ENCODE data around the gene RAB40C.

DNA sequence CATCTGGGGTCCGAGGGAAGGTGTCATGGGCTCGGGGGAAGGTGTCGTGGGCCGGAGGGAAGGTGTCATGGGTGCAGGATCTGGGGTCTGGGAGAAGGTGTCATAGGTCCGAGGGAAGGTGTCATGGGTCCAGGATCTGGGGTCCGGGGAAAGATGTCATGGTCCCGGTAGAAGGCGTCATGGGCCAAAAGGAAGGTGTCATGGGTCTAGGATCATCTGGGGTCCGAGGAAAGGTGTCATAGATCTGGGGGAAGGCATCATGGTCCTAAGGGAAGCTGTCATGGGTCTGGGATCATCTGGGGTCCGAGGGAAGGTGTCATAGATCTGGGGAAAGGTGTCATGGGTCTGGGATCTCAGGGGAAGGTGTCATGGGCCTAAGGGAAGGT is 942 bp downstream of the RAB40C start:
- TF ChIP-seq CBFB (IDR thresholded peaks at IDR 0.05; ENCODE audit: low read depth): no peak
- TF ChIP-seq SP1 (IDR thresholded peaks at IDR 0.05; ENCODE audit: low read depth, low read length): no peak
- TF ChIP-seq ZNF274 (IDR thresholded peaks at IDR 0.05; ENCODE audit: insufficient read depth, insufficient read length): no peak
- TF ChIP-seq EGR1 (IDR thresholded peaks at IDR 0.05; ENCODE audit: borderline replicate concordance in 1 of 2, low read depth in 2 of 2, low read length in 2 of 2): no peak
- TF ChIP-seq POLR2A (IDR thresholded peaks at IDR 0.05; ENCODE audit: low read depth, low read length): no peak
- TF ChIP-seq BRCA1 (IDR thresholded peaks at IDR 0.05; ENCODE audit: low read depth, low read length): no peak
- TF ChIP-seq KDM1A (IDR thresholded peaks at IDR 0.05; ENCODE audit: borderline replicate concordance): no peak
- no peak for TF ChIP-seq IKZF1 (conservative IDR thresholded peaks at IDR 0.05)
- TF ChIP-seq, protein P1, sequence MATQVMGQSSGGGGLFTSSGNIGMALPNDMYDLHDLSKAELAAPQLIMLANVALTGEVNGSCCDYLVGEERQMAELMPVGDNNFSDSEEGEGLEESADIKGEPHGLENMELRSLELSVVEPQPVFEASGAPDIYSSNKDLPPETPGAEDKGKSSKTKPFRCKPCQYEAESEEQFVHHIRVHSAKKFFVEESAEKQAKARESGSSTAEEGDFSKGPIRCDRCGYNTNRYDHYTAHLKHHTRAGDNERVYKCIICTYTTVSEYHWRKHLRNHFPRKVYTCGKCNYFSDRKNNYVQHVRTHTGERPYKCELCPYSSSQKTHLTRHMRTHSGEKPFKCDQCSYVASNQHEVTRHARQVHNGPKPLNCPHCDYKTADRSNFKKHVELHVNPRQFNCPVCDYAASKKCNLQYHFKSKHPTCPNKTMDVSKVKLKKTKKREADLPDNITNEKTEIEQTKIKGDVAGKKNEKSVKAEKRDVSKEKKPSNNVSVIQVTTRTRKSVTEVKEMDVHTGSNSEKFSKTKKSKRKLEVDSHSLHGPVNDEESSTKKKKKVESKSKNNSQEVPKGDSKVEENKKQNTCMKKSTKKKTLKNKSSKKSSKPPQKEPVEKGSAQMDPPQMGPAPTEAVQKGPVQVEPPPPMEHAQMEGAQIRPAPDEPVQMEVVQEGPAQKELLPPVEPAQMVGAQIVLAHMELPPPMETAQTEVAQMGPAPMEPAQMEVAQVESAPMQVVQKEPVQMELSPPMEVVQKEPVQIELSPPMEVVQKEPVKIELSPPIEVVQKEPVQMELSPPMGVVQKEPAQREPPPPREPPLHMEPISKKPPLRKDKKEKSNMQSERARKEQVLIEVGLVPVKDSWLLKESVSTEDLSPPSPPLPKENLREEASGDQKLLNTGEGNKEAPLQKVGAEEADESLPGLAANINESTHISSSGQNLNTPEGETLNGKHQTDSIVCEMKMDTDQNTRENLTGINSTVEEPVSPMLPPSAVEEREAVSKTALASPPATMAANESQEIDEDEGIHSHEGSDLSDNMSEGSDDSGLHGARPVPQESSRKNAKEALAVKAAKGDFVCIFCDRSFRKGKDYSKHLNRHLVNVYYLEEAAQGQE (IDR thresholded peaks at IDR 0.05; ENCODE audit: low read depth, low read length): no peak
- TF ChIP-seq EZH2 (IDR thresholded peaks at IDR 0.05; ENCODE audit: borderline replicate concordance, control insufficient read depth, low read depth, low read length): no peak
